ENCODE results near the gene LRMDA. TPM values are rescaled to one million over a fixed set of nuclear protein-coding genes. Genes with fewer than 3 reads are reported as not detected.

LRMDA gene
- total and polyA plus RNA-seq, 10 of the 15 experiments (the other 5 are each of a cell fraction or from before 2014, with no cell fraction given): 0.07 to 0.54 (median 0.29) TPM; not detected in 4

GRCh38 chr10:76082956-76083355, 651.5 kb downstream of the LRMDA start:
- H4K20me1 ChIP-seq (ENCODE audit: control insufficient read depth, insufficient read depth): no peaks in the 10 kb centered on the region
- no peaks in the 10 kb centered on the region for H3K9me3 ChIP-seq (replicated peaks; ENCODE audit: control insufficient read depth, insufficient read depth, low read length)
- in situ Hi-C loops (cut with MboI) (no loop called here), intact Hi-C loops (cut with micrococcal nuclease; ENCODE audit: unreplicated experiment) (no loop called here)
- no peak overlapping the region for H3K4me2 ChIP-seq (ENCODE audit: control insufficient read depth, insufficient read depth)
- H3K27ac ChIP-seq (ENCODE audit: control insufficient read depth, insufficient read depth): no peak overlapping the region
- no peak overlapping the region for H2AFZ ChIP-seq (ENCODE audit: control insufficient read depth, low read depth, low read length)
- POLR2A ChIA-PET: no interaction called here
- no TSS peak for BruUV-seq (replicated peaks)
- FAIRE-seq (no peak), DNase-seq (ENCODE audit: low read depth, low spot score) (no peak), ATAC-seq (no peak)
- no peak overlapping the region for H3K4me3 ChIP-seq
- no peaks in the 10 kb centered on the region for H3K36me3 ChIP-seq (ENCODE audit: control insufficient read depth in 2 of 2, insufficient read depth in 2 of 2, low read length in 1 of 2)
- no peak overlapping the region for H3K9ac ChIP-seq (ENCODE audit: control insufficient read depth, insufficient read depth, low read length)
- SMC1A ChIA-PET (ENCODE audit: uncharacterized antibody, unreplicated experiment): no interaction called here
- no peak for TF ChIP-seq EGR1 (IDR thresholded peaks at IDR 0.05; ENCODE audit: borderline replicate concordance in 1 of 2, low read depth in 2 of 2, low read length in 2 of 2)
- TF ChIP-seq NKRF (conservative IDR thresholded peaks at IDR 0.05): no peak
- no peak for TF ChIP-seq TAF1 (IDR thresholded peaks at IDR 0.05; ENCODE audit: borderline replicate concordance, low read depth, low read length)
- TF ChIP-seq RAD51 (IDR thresholded peaks at IDR 0.05): no peak
- TF ChIP-seq ZBED1 (IDR thresholded peaks at IDR 0.05; ENCODE audit: borderline replicate concordance): no peak
- TF ChIP-seq ZNF384 (IDR thresholded peaks at IDR 0.05; ENCODE audit: borderline replicate concordance, low read depth, low read length): no peak
- no peak for TF ChIP-seq HCFC1 (IDR thresholded peaks at IDR 0.05; ENCODE audit: low read length)
- no peak for TF ChIP-seq NFYB (IDR thresholded peaks at IDR 0.05; ENCODE audit: insufficient read depth, low read depth, low read length)
- TF ChIP-seq CHD4 (IDR thresholded peaks at IDR 0.05): no peak
- TF ChIP-seq BHLHE40 (IDR thresholded peaks at IDR 0.05; ENCODE audit: borderline replicate concordance in 1 of 2, low read depth in 2 of 2, low read length in 1 of 2): no peak
- TF ChIP-seq CBX3 (IDR thresholded peaks at IDR 0.05; ENCODE audit: borderline replicate concordance, low read depth): no peak
- RAD21 ChIA-PET (ENCODE audit: unreplicated experiment): interaction anchor here (0.7 kb wide), 1 partner anchor 56 kb away, joined by 3 read pairs; no protein-coding TSS in a partner anchor
- no peaks in the 10 kb centered on the region; a peak in 1 of 4 replicates for H3K27me3 ChIP-seq (replicated peaks in 1 of 2; ENCODE audit: control insufficient read depth in 2 of 2, insufficient read depth in 2 of 2, low read length in 1 of 2)
- 0% methylated on average over 1 of the region's 1 CpG for WGBS (ENCODE audit: insufficient coverage, insufficient replicate concordance, low lambda C conversion rate, missing lambda C conversion rate)
- H3K79me2 ChIP-seq (ENCODE audit: control insufficient read depth, insufficient read depth, low read length): no peaks in the 10 kb centered on the region
- CTCF ChIA-PET: no interaction called here
- H3K4me1 ChIP-seq (ENCODE audit: control insufficient read depth, insufficient read depth, low read length): no peaks in the 10 kb centered on the region

Measured in GM12878 (cell line).